ENCODE results near the gene TMTC4. TPM values are rescaled to one million over a fixed set of nuclear protein-coding genes. Genes with fewer than 3 reads are reported as not detected.

TMTC4 gene, protein sequence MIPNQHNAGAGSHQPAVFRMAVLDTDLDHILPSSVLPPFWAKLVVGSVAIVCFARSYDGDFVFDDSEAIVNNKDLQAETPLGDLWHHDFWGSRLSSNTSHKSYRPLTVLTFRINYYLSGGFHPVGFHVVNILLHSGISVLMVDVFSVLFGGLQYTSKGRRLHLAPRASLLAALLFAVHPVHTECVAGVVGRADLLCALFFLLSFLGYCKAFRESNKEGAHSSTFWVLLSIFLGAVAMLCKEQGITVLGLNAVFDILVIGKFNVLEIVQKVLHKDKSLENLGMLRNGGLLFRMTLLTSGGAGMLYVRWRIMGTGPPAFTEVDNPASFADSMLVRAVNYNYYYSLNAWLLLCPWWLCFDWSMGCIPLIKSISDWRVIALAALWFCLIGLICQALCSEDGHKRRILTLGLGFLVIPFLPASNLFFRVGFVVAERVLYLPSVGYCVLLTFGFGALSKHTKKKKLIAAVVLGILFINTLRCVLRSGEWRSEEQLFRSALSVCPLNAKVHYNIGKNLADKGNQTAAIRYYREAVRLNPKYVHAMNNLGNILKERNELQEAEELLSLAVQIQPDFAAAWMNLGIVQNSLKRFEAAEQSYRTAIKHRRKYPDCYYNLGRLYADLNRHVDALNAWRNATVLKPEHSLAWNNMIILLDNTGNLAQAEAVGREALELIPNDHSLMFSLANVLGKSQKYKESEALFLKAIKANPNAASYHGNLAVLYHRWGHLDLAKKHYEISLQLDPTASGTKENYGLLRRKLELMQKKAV
- 10 to 100 TPM; 17.2 to 23.3 (median 17.8) TPM for total RNA-seq
- long read RNA-seq, donor 1, partial matches to known transcripts = 6 of 17 reads
- long read RNA-seq, donor 1, other reads (novel, unspliced or antisense) = 5 of 17 reads
- long read RNA-seq, donor 2, partial matches to known transcripts = 3 of 4 reads
- long read RNA-seq, donor 2, other reads (novel, unspliced or antisense) = 1 of 4 reads

DNA sequence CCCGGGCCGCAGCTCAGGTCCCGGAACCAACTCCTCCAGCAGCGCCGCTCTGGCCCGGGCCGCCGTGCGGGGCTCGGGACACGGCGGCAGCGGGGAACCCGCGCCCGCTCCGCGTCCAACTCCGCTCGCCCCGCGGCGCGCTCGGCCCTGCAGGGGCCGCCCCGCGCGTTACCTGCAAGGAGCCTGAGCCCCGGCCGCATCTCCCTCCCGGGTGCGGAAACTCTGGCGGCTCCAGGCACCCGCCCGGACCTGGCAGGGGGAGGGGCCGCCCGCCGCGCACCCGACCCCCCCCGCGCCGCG is at the start of gene TMTC4:
TSS of gene TMTC4 (minus strand) at position 224 of the 300 bp plus-strand sequence. CDS start 4,433 bp downstream, outside the sequence.
- intact Hi-C loops (cut with DNase I, micrococcal nuclease) = no loop called here
- ATAC-seq (no peak), DNase-seq (no peak)
- peak within 1 kb of the TSS; percentile 90 for H3K4me3 ChIP-seq
- TF ChIP-seq, protein P1, sequence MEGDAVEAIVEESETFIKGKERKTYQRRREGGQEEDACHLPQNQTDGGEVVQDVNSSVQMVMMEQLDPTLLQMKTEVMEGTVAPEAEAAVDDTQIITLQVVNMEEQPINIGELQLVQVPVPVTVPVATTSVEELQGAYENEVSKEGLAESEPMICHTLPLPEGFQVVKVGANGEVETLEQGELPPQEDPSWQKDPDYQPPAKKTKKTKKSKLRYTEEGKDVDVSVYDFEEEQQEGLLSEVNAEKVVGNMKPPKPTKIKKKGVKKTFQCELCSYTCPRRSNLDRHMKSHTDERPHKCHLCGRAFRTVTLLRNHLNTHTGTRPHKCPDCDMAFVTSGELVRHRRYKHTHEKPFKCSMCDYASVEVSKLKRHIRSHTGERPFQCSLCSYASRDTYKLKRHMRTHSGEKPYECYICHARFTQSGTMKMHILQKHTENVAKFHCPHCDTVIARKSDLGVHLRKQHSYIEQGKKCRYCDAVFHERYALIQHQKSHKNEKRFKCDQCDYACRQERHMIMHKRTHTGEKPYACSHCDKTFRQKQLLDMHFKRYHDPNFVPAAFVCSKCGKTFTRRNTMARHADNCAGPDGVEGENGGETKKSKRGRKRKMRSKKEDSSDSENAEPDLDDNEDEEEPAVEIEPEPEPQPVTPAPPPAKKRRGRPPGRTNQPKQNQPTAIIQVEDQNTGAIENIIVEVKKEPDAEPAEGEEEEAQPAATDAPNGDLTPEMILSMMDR (IDR thresholded peaks at IDR 0.05) = no peak
- H3K9me3 ChIP-seq = no peaks in the 10 kb centered on the region
- H3K36me3 ChIP-seq (ENCODE audit: low read depth) = no peaks in the 10 kb centered on the region
- H3K4me1 ChIP-seq (ENCODE audit: low read depth) = peaks cover 15% of the 10 kb centered on the region

DNA sequence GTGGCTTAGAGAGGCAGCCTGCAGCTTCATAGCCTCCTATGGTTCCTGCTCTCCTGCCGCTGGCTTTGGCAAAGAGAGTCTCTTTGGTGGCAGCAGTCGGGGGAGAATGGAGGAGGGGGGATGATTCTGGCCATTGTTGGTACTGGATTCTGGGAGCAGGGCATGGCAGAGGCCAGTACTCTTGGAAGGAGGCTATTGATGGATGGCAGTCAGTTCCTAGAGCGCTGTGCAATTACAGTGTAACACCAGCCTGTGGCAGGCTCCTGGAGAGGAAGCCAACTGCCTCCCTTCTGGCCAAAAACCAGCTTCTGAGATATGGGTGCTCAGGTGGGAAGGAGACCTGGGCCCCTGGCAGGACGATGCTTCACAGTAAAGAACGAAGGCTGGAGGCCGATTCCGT is 47.9 kb upstream of the TMTC4 start:
- H3K4me1 ChIP-seq (ENCODE audit: low read depth) = no peaks in the 10 kb centered on the region
- H3K9me3 ChIP-seq = no peaks in the 10 kb centered on the region
- no peak overlapping the region for H3K4me3 ChIP-seq
- no peak for ATAC-seq
- H3K36me3 ChIP-seq (ENCODE audit: low read depth) = no peaks in the 10 kb centered on the region
- no peak for DNase-seq
- TF ChIP-seq, protein P1 (IDR thresholded peaks at IDR 0.05) = no peak
- intact Hi-C loops (cut with DNase I, micrococcal nuclease) = loop anchor here in 1 of 2 donors (10.0 kb wide), 1 partner anchor 382 kb away; no protein-coding TSS in a partner anchor

DNA sequence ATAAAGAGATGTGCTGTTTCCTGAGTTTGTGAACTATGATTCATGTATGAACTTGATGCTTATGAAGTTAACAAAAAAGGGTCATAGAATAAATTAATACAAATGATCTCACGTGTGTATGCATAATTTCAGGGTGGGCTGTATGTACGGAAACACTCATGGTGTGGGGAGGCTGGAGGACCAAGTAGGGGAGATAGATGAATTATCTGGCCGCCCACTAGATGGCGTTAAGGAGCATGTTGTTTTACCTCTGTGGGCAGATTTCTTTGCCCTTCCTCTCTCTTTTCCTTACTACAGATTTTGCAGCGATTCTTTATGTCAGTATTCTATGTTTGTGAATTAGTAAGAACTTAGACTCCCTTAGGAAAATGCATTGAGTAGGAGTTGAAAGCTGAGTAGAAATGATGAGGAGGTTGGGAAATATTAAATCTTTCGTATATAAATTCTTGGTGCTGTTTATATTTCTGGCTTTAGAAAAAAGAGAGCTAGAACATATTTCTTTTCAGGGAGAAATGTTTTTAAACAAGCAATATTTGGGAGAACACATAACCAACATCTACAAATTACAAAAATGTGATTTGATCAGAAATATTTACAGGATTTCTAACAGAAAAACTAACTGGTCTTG is 47.4 kb upstream of the TMTC4 start:
- H3K9me3 ChIP-seq = no peaks in the 10 kb centered on the region
- no peaks in the 10 kb centered on the region for H3K36me3 ChIP-seq (ENCODE audit: low read depth)
- H3K4me1 ChIP-seq (ENCODE audit: low read depth) = no peaks in the 10 kb centered on the region
- intact Hi-C loops (cut with DNase I, micrococcal nuclease) = loop anchor here in 1 of 2 donors (10.0 kb wide), 1 partner anchor 383 kb away; no protein-coding TSS in a partner anchor
- ATAC-seq (peak; percentile 40), DNase-seq (peak in 1 of 3 donors; percentile 73)
- H3K4me3 ChIP-seq = no peak overlapping the region
- TF ChIP-seq, protein P1 (IDR thresholded peaks at IDR 0.05) = peak; percentile 25

DNA sequence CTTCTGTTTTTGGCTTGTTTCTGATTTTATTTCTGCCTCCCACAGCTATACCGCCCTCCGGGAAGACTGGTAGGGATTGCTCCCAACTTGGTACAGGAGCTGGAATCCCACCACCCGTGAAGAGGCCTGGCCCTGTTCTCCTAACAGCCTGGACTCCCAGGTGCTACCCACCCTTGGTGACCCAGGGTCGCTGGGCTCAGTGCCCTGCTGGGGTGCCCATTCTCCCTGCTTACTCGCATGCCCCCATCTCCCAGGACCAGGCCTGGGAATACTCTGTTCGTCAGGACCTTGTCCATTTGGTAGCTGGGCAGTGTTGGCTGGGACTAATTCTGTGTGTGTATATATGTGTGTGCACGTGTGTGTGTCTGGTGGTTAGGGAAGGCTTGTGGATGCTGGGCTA is 41.0 kb upstream of the TMTC4 start:
- Histone ChIP-seq H3K9me3 (no peaks in the 10 kb centered on the region), H3K4me1 (ENCODE audit: low read depth) (no peaks in the 10 kb centered on the region), H3K4me3 (no peak overlapping the region), H3K36me3 (ENCODE audit: low read depth) (no peaks in the 10 kb centered on the region)
- intact Hi-C loops (cut with DNase I, micrococcal nuclease) = no loop called here
- DNase-seq (no peak), ATAC-seq (no peak)
- TF ChIP-seq, protein P1 (IDR thresholded peaks at IDR 0.05) = no peak

DNA sequence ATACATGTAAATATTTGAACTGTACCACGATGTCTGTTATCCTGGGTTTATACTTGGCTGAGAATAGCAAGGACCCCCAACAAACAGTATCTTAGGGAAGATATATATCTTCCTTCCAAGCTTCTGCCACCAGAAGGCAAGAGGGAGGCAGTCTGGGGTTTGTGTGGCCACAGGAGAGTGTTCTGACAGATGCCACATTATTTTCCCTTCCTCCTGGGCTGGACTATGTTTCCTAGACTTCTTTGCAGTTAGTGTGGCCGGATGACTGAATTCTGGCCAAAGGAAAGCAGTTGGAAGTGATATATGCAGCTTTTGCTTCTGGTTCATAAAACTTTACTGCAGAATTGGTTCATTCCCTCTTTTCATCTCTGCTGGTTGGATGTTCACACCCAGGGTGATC is 39.9 kb upstream of the TMTC4 start:
- Histone ChIP-seq H3K4me3 (no peak overlapping the region), H3K9me3 (no peaks in the 10 kb centered on the region), H3K36me3 (ENCODE audit: low read depth) (no peaks in the 10 kb centered on the region), H3K4me1 (ENCODE audit: low read depth) (no peaks in the 10 kb centered on the region)
- no peak for ATAC-seq
- intact Hi-C loops (cut with DNase I, micrococcal nuclease) = no loop called here
- DNase-seq = no peak
- TF ChIP-seq, protein P1 (IDR thresholded peaks at IDR 0.05) = no peak
